SK-N-SH (cell line): ENCODE results near the gene DGKI. TPM values are rescaled to one million over a fixed set of nuclear protein-coding genes. Genes with fewer than 3 reads are reported as not detected.

Source experiments
- CTCF ChIA-PET: fragments of 300-600, 350-600 bp; formaldehyde crosslinking; extraction: SDS; loops from one replicate; lab custom pipeline; 2021; lab: Yijun Ruan, JAX
- POLR2A ChIA-PET: fragments of 350-600 bp; sonication (Branson Sonifier 250); formaldehyde crosslinking; extraction: SDS; loops from one replicate; lab custom pipeline; 2020; ENCODE audit warnings: antibody characterized with exemption, inconsistent platforms; lab: Yijun Ruan, JAX
- DNase-seq: peaks from one replicate; pipeline ENCODE4 v3.0.0; 2012
- H2AFZ ChIP-seq: fragments of 200-600 bp; sonication (generic); 2 replicates; pipeline ENCODE4 v1.8.1; 2016; ENCODE audit warnings: antibody characterized with exemption, mild to moderate bottlenecking, low read depth
- H3F3A ChIP-seq: fragments of 200-600 bp; sonication (generic); replicated peaks from 2 replicates; pipeline ENCODE3; 2016; ENCODE audit warnings: antibody characterized with exemption, mild to moderate bottlenecking; ENCODE audit not compliant: insufficient read depth
- H3K27ac ChIP-seq, 2 experiments: fragments of 200-500 bp in 1 of 2; fragments of 200-600 bp in 1 of 2; sonication (Bioruptor generic) in 1 of 2; sonication (generic), shearing (Covaris generic) in 1 of 2; 2 replicates each; pipeline versions ENCODE4 v1.5.1 to v1.6.1; 2014 to 2016; ENCODE audit warnings: low read depth in 2 of 2, inconsistent platforms in 1 of 2, low read length in 1 of 2, mild to moderate bottlenecking in 1 of 2, mixed read lengths in 1 of 2
- H3K27me3 ChIP-seq: fragments of 200-600 bp; sonication (generic), shearing (Covaris generic); 2 replicates; pipeline ENCODE4 v1.6.1; 2016; ENCODE audit warnings: mixed run types; ENCODE audit not compliant: insufficient read depth
- H3K36me3 ChIP-seq, 2 experiments: fragments of 200-500 bp in 1 of 2; fragments of 200-600 bp in 1 of 2; sonication (Bioruptor generic) in 1 of 2; sonication (generic) in 1 of 2; replicated peaks in 1 of 2; 2 replicates each; pipeline versions ENCODE3 to v1.5.1; 2014 to 2016; ENCODE audit warnings: low read length in 1 of 2, mild to moderate bottlenecking in 1 of 2; ENCODE audit not compliant: insufficient read depth in 2 of 2, control insufficient read depth in 1 of 2
- H3K4me1 ChIP-seq, 2 experiments: fragments of 200-500 bp in 1 of 2; fragments of 200-600 bp in 1 of 2; sonication (Bioruptor generic) in 1 of 2; sonication (generic), shearing (Covaris generic) in 1 of 2; 2 replicates each; pipeline versions ENCODE4 v1.5.1 to v1.6.1; 2014 to 2016; ENCODE audit warnings: low read depth in 1 of 2, low read length in 1 of 2, mixed run types in 1 of 2; ENCODE audit not compliant: insufficient read depth in 2 of 2, control insufficient read depth in 1 of 2
- H3K4me2 ChIP-seq: fragments of 200-600 bp; sonication (generic), shearing (Covaris generic); 2 replicates; pipeline ENCODE4 v1.6.1; 2017; ENCODE audit warnings: mixed run types
- H3K4me3 ChIP-seq, 2 experiments: fragments of 200-500 bp in 1 of 2; fragments of 200-600 bp in 1 of 2; sonication (Bioruptor generic) in 1 of 2; sonication (generic), shearing (Covaris generic) in 1 of 2; 2 replicates each; pipeline versions ENCODE4 v1.5.1 to v1.8.1; 2014 to 2016; ENCODE audit warnings: low read depth in 2 of 2, inconsistent platforms in 1 of 2, low read length in 1 of 2, mild to moderate bottlenecking in 1 of 2, mixed read lengths in 1 of 2, moderate library complexity in 1 of 2
- H3K79me2 ChIP-seq: fragments of 200-600 bp; sonication (generic); 2 replicates; pipeline ENCODE4 v1.8.1; 2017; ENCODE audit warnings: mild to moderate bottlenecking; ENCODE audit not compliant: insufficient read depth
- H3K9ac ChIP-seq: fragments of 200-600 bp; sonication (generic); 2 replicates; pipeline ENCODE4 v1.6.1; 2017; ENCODE audit warnings: mixed run types
- H3K9me2 ChIP-seq: fragments of 200-600 bp; sonication (generic); 2 replicates; pipeline ENCODE4 v1.6.1; 2017; ENCODE audit warnings: mixed run types
- H3K9me3 ChIP-seq: fragments of 200-600 bp; sonication (generic); 2 replicates; pipeline ENCODE4 v1.6.1; 2017; ENCODE audit warnings: mixed run types, mild to moderate bottlenecking, moderate library complexity
- H4K20me1 ChIP-seq: fragments of 200-600 bp; sonication (generic); 2 replicates; pipeline ENCODE4 v1.6.1; 2017; ENCODE audit warnings: mild to moderate bottlenecking, mixed run types; ENCODE audit not compliant: insufficient read depth
- CHD2 ChIP-seq: fragments of 150-350 bp; IDR thresholded peaks from 2 replicates; pipeline ENCODE4 v1.6.1; 2018; ENCODE audit warnings: low read length; ENCODE audit not compliant: partially characterized antibody
- ELF1 ChIP-seq: IDR thresholded peaks from 2 replicates; pipeline ENCODE4 v1.4.0; 2012
- EZH2phosphoT487 ChIP-seq: fragments of 200-600 bp; sonication (generic); IDR thresholded peaks from 2 replicates; pipeline ENCODE4 v1.6.1; 2017; ENCODE audit warnings: low read depth, mixed run types, mild to moderate bottlenecking, antibody characterized with exemption, moderate library complexity, borderline replicate concordance
- FOSL2 ChIP-seq: IDR thresholded peaks from 2 replicates; pipeline ENCODE4 v1.4.0; 2012; ENCODE audit warnings: low read depth, mild to moderate bottlenecking, moderate library complexity, borderline replicate concordance
- FOXJ3 ChIP-seq: sonication (generic); formaldehyde crosslinking; IDR thresholded peaks from 2 replicates; pipeline ENCODE4 v1.5.1; 2020; ENCODE audit warnings: mild to moderate bottlenecking, missing genetic modification reagents
- GATA2 ChIP-seq: sonication (generic); formaldehyde crosslinking; IDR thresholded peaks from 2 replicates; pipeline ENCODE4 v1.5.0; 2020; ENCODE audit warnings: mild to moderate bottlenecking, missing genetic modification reagents
- IRF3 ChIP-seq: fragments of 150-350 bp; IDR thresholded peaks from 2 replicates; pipeline ENCODE4 v1.6.1; 2016; ENCODE audit warnings: mild to moderate bottlenecking, low read depth, low read length
- JUND ChIP-seq: IDR thresholded peaks from 2 replicates; pipeline ENCODE4 v1.4.0; 2012
- MAX ChIP-seq: IDR thresholded peaks from 2 replicates; pipeline ENCODE4 v1.4.0; 2012; ENCODE audit warnings: low read depth
- MEF2A ChIP-seq: IDR thresholded peaks from 2 replicates; pipeline ENCODE4 v1.4.0; 2012; ENCODE audit warnings: low read depth, borderline replicate concordance
- NRF1 ChIP-seq: IDR thresholded peaks from 2 replicates; pipeline ENCODE4 v1.6.1; 2012; ENCODE audit warnings: low read depth, mild to moderate bottlenecking, low read length
- RAD21 ChIP-seq: IDR thresholded peaks from 2 replicates; pipeline ENCODE4 v1.6.1; 2012; ENCODE audit warnings: mild to moderate bottlenecking, low read length
- RCOR1 ChIP-seq: fragments of 150-350 bp; IDR thresholded peaks from 2 replicates; pipeline ENCODE4 v1.6.1; 2017; ENCODE audit warnings: antibody characterized with exemption, low read length
- SMC3 ChIP-seq: IDR thresholded peaks from 2 replicates; pipeline ENCODE4 v1.6.1; 2012; ENCODE audit warnings: low read depth, low read length, improper control_type of control experiment
- TAF1 ChIP-seq: IDR thresholded peaks from 2 replicates; pipeline ENCODE4 v1.6.1; 2012; ENCODE audit warnings: low read depth, mild to moderate bottlenecking, low read length, moderate library complexity, borderline replicate concordance
- TCF12 ChIP-seq: IDR thresholded peaks from 2 replicates; pipeline ENCODE4 v1.4.0; 2012
- USF1 ChIP-seq: IDR thresholded peaks from 2 replicates; pipeline ENCODE4 v1.4.0; 2012; ENCODE audit warnings: low read depth, borderline replicate concordance
- YY1 ChIP-seq: IDR thresholded peaks from 2 replicates; pipeline ENCODE4 v1.4.0; 2012; ENCODE audit warnings: low read depth, mild to moderate bottlenecking
- ZBTB33 ChIP-seq: IDR thresholded peaks from 2 replicates; pipeline ENCODE4 v1.4.0; 2012; ENCODE audit warnings: low read depth, borderline replicate concordance
- WGBS: methylation state at CpG from one replicate; pipeline ENCODE4 v1.1.6; 2017; ENCODE audit warnings: low lambda C conversion rate; 5-methylcytosine and 5-hydroxymethylcytosine counted together
- polyA plus RNA-seq, 3 experiments: library from polyadenylated mRNA; depleted of rRNA; stranded (reverse); fragments of >200 nt; gene quantifications; 2 replicates each; pipeline ENCODE4 v1.2.3, GENCODE V29; 2012

The DGKI gene
- polyA plus RNA-seq, 1 of the 3 experiments (the other 2 are of a cell fraction): 1.3 TPM

- WGBS: 84% methylated on average over 7 of the region's 7 CpGs
These were observed 8.0 kb downstream of the DGKI start for GRCh38 chr7:137838706-137839315.

GRCh38 chr7:137836541-137836940 lies 10.2 kb downstream of the DGKI start:
- H3K4me2 ChIP-seq: no peak overlapping the region
- TF ChIP-seq ZBTB33 (no peak), TCF12 (no peak), SMC3 (no peak), RCOR1 (no peak), EZH2phosphoT487 (no peak), FOSL2 (no peak), JUND (no peak), IRF3 (no peak), MAX (no peak), TAF1 (no peak)
- ChIA-PET CTCF (interaction anchor here (1.2 to 4.2 kb wide), 3 partner anchors 9 to 180 kb away, joined by 3 to 20 read pairs (median 6); no protein-coding TSS in a partner anchor), POLR2A (interaction anchor here (0.8 kb wide), 1 partner anchor 11 kb away, joined by 3 read pairs; the partner anchor contains the start of gene DGKI)
- H3K4me1 ChIP-seq: peaks cover 6 to 11% of the 10 kb centered on the region in 2 experiments; a peak in 3 of 4 replicates
- no peaks in the 10 kb centered on the region for H3K27me3 ChIP-seq
- no peak overlapping the region for H3K4me3 ChIP-seq
- peaks cover 32% of the 10 kb centered on the region; the same call in 1 of the 2 replicates for H3K79me2 ChIP-seq
- no peak for DNase-seq
- no peak overlapping the region for H2AFZ ChIP-seq
- peaks cover 17% of the 10 kb centered on the region; the same call in 1 of the 2 replicates for H3K9me3 ChIP-seq
- H3K9me2 ChIP-seq: no peaks in the 10 kb centered on the region
- H3K9ac ChIP-seq: no peak overlapping the region
- WGBS: 93% methylated on average over 1 of the region's 1 CpG
- H3F3A ChIP-seq: peaks cover 5% of the 10 kb centered on the region
- peak overlapping the region in 1 of 2 experiments; percentile 6; a peak in 1 of 4 replicates for H3K27ac ChIP-seq
- H4K20me1 ChIP-seq: no peaks in the 10 kb centered on the region
- H3K36me3 ChIP-seq: peaks cover 8 to 27% of the 10 kb centered on the region in 2 experiments

More at GRCh38 chr7:137838706-137839315, 8.0 kb downstream of the DGKI start:
- Histone ChIP-seq H3K4me3 (no peak overlapping the region), H3K27me3 (no peaks in the 10 kb centered on the region), H2AFZ (no peak overlapping the region), H3K4me1 (peaks cover 6 to 18% of the 10 kb centered on the region in 2 experiments; a peak in 3 of 4 replicates), H3K9ac (no peak overlapping the region), H3K36me3 (peaks cover 8 to 17% of the 10 kb centered on the region in 2 experiments), H3K9me2 (no peaks in the 10 kb centered on the region), H3F3A (peaks cover 8% of the 10 kb centered on the region), H3K27ac (no peak overlapping the region), H4K20me1 (no peaks in the 10 kb centered on the region), H3K79me2 (peaks cover 40% of the 10 kb centered on the region; the same call in 1 of the 2 replicates), H3K4me2 (no peak overlapping the region), H3K9me3 (peaks cover 2% of the 10 kb centered on the region; the same call in 1 of the 2 replicates)
- CTCF ChIA-PET: interaction anchor here (1.1 to 2.3 kb wide), 2 partner anchors 12 to 182 kb away, joined by 3 to 6 read pairs; no protein-coding TSS in a partner anchor
- DNase-seq: no peak
- POLR2A ChIA-PET: no interaction called here
- TF ChIP-seq GATA2 (CRISPR knock-in tag): no peak
- no peak for TF ChIP-seq YY1
- no peak for TF ChIP-seq CHD2
- TF ChIP-seq FOSL2: no peak
- TF ChIP-seq USF1: no peak
- no peak for TF ChIP-seq MAX
- TF ChIP-seq MEF2A: no peak
- no peak for TF ChIP-seq IRF3
- no peak for TF ChIP-seq ELF1
- no peak for TF ChIP-seq RCOR1
- no peak for TF ChIP-seq TCF12
- TF ChIP-seq FOXJ3 (CRISPR knock-in tag): no peak
- TF ChIP-seq RAD21: no peak
- no peak for TF ChIP-seq EZH2phosphoT487
- no peak for TF ChIP-seq NRF1
- TF ChIP-seq, all 33 proteins: peak for 0
